Loucy (cell line): Measurements from ENCODE around the gene SMIM12.

Experiments used
- H2AFZ ChIP-seq: fragments of 200-600 bp; sonication (generic); 2 replicates; pipeline ENCODE4 v1.6.0; 2016; ENCODE audit warnings: antibody characterized with exemption, mild to moderate bottlenecking, low read length, moderate library complexity
- H3F3A ChIP-seq: fragments of 200-600 bp; 2 replicates; pipeline ENCODE4 v1.6.0; 2016; ENCODE audit warnings: antibody characterized with exemption, low read depth, mild to moderate bottlenecking
- H3K27me3 ChIP-seq: fragments of 200-600 bp; sonication (generic); 2 replicates; pipeline ENCODE4 v1.6.1; 2014; ENCODE audit warnings: low read length, mild to moderate bottlenecking; ENCODE audit not compliant: insufficient read depth, poor library complexity, severe bottlenecking
- H3K36me3 ChIP-seq: fragments of 200-600 bp; sonication (generic); 2 replicates; pipeline ENCODE4 v1.6.1; 2016; ENCODE audit warnings: low read length; ENCODE audit not compliant: insufficient read depth
- H3K4me1 ChIP-seq: fragments of 200-600 bp; sonication (generic); 2 replicates; pipeline ENCODE4 v1.5.1; 2014; ENCODE audit warnings: low read length, mild to moderate bottlenecking; ENCODE audit not compliant: insufficient read depth, poor library complexity, severe bottlenecking
- H3K4me2 ChIP-seq: fragments of 200-600 bp; sonication (generic); 2 replicates; pipeline ENCODE4 v1.6.0; 2014; ENCODE audit warnings: antibody characterized with exemption, low read length, low read depth, mild to moderate bottlenecking; ENCODE audit not compliant: poor library complexity, severe bottlenecking
- H3K4me3 ChIP-seq: fragments of 200-600 bp; sonication (generic); 2 replicates; pipeline ENCODE4 v1.5.1; 2014; ENCODE audit warnings: low read length, mild to moderate bottlenecking, mixed read lengths; ENCODE audit not compliant: poor library complexity, severe bottlenecking
- H3K79me2 ChIP-seq: fragments of 200-600 bp; sonication (generic); 2 replicates; pipeline ENCODE4 v1.6.1; 2014; ENCODE audit warnings: low read length; ENCODE audit not compliant: insufficient read depth
- H3K9ac ChIP-seq: fragments of 200-600 bp; sonication (generic); 2 replicates; pipeline ENCODE4 v1.6.0; 2014; ENCODE audit warnings: mild to moderate bottlenecking, low read depth, low read length, moderate library complexity; ENCODE audit not compliant: poor library complexity, severe bottlenecking
- H3K9me2 ChIP-seq: fragments of 200-600 bp; sonication (generic); replicated peaks from 2 replicates; pipeline ENCODE4 v1.6.1; 2016; ENCODE audit warnings: low read depth, low read length, mixed read lengths
- H3K9me3 ChIP-seq: fragments of 200-600 bp; sonication (generic); 2 replicates; pipeline ENCODE4 v1.6.1; 2014; ENCODE audit warnings: mild to moderate bottlenecking, antibody characterized with exemption, low read length, low read depth; ENCODE audit not compliant: insufficient read depth
- H4K20me1 ChIP-seq: fragments of 200-600 bp; sonication (generic); 2 replicates; pipeline ENCODE4 v1.6.0; 2014; ENCODE audit warnings: antibody characterized with exemption, low read length, mild to moderate bottlenecking; ENCODE audit not compliant: insufficient read depth, poor library complexity, severe bottlenecking
- CTCF ChIP-seq: fragments of 200-600 bp; sonication (generic); conservative IDR thresholded peaks from 2 replicates; pipeline ENCODE4 v1.5.1; 2014; ENCODE audit warnings: mild to moderate bottlenecking, antibody characterized with exemption, low read length
- EZH2phosphoT487 ChIP-seq: fragments of 200-600 bp; IDR thresholded peaks from 2 replicates; pipeline ENCODE4 v1.6.1; 2018; ENCODE audit warnings: antibody characterized with exemption, mild to moderate bottlenecking, moderate library complexity, borderline replicate concordance

The SMIM12 gene

DNA sequence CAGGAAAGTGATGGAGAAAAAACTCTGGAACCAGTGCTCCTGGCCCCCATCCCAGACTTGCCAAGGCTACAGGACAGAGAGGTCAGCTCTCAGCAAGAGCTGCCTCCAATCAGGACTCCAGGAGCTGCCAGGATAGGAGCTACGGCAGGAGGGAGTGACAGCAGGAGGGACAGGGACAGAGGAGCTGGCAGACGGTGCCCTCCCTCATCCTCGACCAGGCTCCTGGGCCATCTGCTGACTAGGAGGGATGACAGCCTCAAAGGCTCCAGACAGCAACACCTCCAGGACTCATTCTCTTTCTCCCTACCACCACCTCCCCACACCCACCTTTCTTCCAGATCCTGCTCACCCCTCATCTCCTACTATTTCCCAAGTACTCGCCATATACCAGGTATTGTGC lies 47.2 kb upstream of the SMIM12 start:
- Histone ChIP-seq H3K27me3 (no peaks in the 10 kb centered on the region), H3K4me3 (no peak overlapping the region), H3K79me2 (no peaks in the 10 kb centered on the region), H4K20me1 (no peaks in the 10 kb centered on the region), H3K9me2 (no peaks in the 10 kb centered on the region), H3F3A (no peaks in the 10 kb centered on the region), H3K4me2 (no peak overlapping the region), H2AFZ (no peak overlapping the region), H3K9me3 (no peaks in the 10 kb centered on the region), H3K36me3 (no peaks in the 10 kb centered on the region), H3K4me1 (no peaks in the 10 kb centered on the region), H3K9ac (no peak overlapping the region)
- TF ChIP-seq EZH2phosphoT487 = no peak
- TF ChIP-seq CTCF = no peak

- no peaks in the 10 kb centered on the region for H3K79me2 ChIP-seq
- H3K9me2 ChIP-seq = no peaks in the 10 kb centered on the region
- no peaks in the 10 kb centered on the region for H3K9me3 ChIP-seq
- H3K36me3 ChIP-seq = no peaks in the 10 kb centered on the region
- TF ChIP-seq EZH2phosphoT487 (no peak), CTCF (no peak)
- H4K20me1 ChIP-seq = no peaks in the 10 kb centered on the region
- H3K4me3 ChIP-seq = no peak overlapping the region
- no peak overlapping the region for H2AFZ ChIP-seq
- H3K4me1 ChIP-seq = no peaks in the 10 kb centered on the region
- no peaks in the 10 kb centered on the region for H3F3A ChIP-seq
- no peak overlapping the region for H3K9ac ChIP-seq
- no peak overlapping the region for H3K4me2 ChIP-seq
- no peaks in the 10 kb centered on the region for H3K27me3 ChIP-seq
Observed at GRCh38 chr1:34906222-34906621, 46.7 kb upstream of the SMIM12 start.

- no peak overlapping the region for H3K4me2 ChIP-seq
- no peaks in the 10 kb centered on the region for H3K4me1 ChIP-seq
- H3F3A ChIP-seq = no peaks in the 10 kb centered on the region
- H3K9me2 ChIP-seq = no peaks in the 10 kb centered on the region
- no peaks in the 10 kb centered on the region for H3K79me2 ChIP-seq
- no peaks in the 10 kb centered on the region for H3K36me3 ChIP-seq
- H3K27me3 ChIP-seq = no peaks in the 10 kb centered on the region
- no peak overlapping the region for H3K4me3 ChIP-seq
- no peaks in the 10 kb centered on the region for H3K9me3 ChIP-seq
- no peak overlapping the region for H3K9ac ChIP-seq
- no peak overlapping the region for H2AFZ ChIP-seq
- TF ChIP-seq CTCF (no peak), EZH2phosphoT487 (no peak)
- no peaks in the 10 kb centered on the region for H4K20me1 ChIP-seq
Observed at GRCh38 chr1:34905098-34905459, 45.5 kb upstream of the SMIM12 start.
